Measurements from ENCODE around the gene PRAC2.
A peak's percentile ranks its signal among the peaks of the same experiment; 100 is the strongest.
"Not testable (repeated sequence)": the region's sequence is repeated elsewhere in the genome, so short reads cannot be mapped to it uniquely, and the experiment has no call there.

The PRAC2 gene

DNA sequence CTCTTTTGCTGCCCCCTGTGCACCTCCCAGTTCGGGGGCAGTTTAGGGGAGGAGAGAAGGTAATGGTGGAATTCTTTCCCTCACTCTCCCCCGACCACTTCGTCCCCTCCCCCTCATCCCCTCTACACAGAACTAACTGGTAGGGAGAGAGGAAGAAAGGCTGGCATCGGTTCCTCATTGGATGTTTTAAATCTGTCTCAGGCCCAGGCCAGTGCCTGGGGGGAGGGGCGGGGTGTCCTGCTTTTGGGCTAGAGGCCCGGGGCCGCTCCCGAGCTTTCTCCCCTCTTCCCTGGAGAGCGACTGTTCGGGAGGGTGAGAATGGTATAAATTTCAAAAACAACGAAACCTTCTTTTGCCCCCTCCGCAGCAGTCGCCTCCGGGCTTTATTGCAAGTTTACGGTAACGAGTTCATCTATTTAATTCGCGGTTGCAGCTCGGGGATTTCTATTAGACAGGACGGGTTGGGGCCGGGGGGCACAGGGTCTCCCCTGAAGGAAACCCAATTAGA is at the start of gene PRAC2:
PRAC2 (plus strand) TSS at position 271 of the 508 bp plus-strand sequence. CDS start 1,226 bp downstream, outside the sequence.
- no peak for DNase-seq (ENCODE audit: low read depth)

DNA sequence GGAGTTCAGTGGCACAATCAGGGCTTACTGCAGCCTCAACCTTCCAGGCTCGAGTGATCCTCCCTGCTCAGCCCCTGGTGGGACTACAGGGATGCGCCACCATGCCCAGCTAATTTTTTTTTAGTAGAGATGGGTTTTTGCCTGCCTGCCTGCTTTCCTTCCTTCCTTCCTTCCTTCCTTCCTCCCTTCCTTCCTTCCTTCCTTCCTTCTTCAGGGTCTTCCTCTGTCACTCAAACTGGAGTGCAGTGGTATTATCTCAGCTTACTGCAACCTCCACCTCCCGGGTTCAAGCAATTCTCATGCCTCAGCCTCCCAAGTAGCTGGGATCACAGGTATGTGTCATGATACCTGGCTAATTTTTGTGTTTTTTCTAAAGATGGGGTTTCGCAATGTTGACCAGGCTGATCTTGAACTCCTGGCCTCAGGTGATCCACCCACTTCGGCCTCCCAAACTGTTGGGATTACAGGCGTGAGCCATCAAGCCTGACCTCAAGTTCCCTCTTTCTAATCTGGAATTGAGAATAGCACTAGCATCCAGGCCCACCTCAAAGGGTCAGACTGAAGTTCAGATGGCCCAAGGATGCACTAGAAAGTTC is 45.9 kb upstream of the PRAC2 start:
- DNase-seq (ENCODE audit: low read depth) = no peak

DNA sequence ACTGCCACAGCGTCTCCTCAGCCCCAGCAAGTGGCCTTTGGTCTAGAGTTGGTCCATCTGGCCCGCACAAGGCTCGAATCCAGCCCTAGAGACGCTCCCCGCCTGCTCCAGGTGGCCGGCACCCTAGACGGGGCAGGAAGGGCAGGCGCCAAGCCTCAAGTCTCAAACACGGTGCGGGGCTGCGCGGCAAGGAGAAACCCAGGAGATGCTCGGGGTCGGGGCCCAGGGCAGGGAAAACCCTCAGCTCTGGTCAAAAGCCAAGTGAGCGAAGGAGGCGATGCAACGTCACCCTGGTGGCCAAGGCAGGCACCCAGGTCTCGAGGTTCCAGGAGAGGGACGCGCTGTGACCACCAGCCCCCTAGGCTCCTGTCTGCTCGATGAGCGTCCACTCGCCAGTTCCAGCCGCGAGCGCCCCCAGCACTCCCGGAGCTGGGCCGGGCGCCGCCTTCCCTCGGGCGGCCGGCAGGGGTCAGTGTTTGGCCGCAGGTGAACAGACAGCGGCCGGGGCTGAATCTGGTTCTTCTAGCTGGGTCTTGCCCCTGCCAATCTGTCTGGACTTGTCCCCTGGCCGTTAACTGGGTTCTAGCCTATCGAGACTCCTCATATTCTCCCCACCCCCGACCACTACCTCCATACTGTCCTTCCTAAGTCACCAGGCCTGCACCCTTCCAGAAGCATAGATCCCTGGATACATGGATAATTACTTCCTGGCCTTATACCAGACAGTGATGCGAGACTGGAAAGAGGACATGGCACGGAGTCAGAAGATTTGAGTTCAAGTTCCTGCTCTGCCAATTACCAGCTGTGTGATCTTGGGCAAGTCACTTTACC is 44.6 kb upstream of the PRAC2 start:
- DNase-seq (ENCODE audit: low read depth) = peak; percentile 20

DNA sequence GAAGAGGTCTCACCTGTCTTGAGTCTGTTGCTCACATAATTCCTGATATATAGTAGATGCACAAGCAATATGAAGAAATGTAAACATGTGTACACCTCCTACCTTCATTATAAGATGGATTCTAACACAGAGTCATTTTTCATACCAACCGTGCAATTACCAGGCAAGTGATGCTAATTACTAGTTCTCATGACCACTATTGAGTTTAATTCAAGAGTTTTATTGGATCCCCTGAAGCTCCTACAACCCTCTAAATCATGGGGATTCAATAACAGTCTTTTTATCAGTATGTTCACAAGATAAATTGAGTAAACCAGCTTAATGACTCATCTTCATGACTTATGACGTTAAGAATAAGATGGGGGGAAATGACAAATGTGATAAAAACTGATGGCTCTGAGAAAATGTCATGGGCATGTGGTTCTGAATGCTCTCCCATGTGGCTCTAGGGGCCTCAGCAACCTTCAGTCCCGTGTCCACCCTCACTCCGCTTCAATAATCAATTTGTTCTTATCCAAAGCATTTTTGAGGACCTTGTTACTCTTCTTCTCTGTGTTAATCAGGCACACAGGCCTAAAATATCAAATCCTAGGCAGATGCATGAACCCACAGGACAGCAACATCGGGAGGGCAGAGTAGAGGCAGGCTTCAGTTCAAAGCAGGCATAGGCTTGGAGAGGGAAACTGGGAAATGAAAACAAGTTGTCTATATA is 43.4 kb upstream of the PRAC2 start:
- DNase-seq (ENCODE audit: low read depth) = no peak

DNA sequence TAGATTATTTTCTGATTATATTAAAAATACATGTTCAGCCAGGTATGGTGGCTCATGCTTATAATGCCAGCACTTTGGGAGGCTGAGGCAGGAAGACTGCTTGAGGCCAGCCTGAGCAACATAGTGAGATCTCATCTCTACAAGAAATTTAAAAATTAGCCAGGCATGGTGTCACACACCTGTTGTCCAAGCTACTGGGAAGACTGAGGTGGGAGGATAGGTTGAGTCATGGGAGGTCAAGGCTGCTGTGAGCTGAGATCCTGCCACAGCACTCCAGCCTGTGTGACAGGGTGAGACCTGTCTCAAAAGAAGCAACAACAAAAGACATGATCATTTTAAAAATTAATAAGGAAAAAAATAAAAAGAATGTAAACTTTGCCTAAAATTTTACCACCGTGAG is 41.4 kb upstream of the PRAC2 start:
- DNase-seq (ENCODE audit: low read depth) = no peak

DNA sequence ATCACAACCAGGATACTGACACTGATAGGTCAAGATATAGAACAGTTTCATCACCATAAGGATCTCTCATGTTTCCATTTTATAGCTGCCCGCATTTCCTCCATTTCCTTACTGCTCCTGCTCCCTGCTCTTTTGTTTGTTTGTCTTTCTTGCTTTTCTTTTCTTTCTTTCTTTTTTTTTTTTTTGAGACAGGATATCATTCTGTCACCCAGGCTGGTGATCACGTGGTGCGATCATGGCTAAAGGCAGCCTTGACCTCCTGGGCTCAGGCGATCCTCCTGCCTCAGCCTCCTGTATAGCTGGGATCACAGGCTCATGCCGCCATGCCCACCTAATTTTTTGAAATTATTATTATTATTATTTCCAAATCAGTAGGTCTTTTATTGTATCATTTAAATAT is 32.3 kb upstream of the PRAC2 start:
- DNase-seq (ENCODE audit: low read depth) = no peak

DNA sequence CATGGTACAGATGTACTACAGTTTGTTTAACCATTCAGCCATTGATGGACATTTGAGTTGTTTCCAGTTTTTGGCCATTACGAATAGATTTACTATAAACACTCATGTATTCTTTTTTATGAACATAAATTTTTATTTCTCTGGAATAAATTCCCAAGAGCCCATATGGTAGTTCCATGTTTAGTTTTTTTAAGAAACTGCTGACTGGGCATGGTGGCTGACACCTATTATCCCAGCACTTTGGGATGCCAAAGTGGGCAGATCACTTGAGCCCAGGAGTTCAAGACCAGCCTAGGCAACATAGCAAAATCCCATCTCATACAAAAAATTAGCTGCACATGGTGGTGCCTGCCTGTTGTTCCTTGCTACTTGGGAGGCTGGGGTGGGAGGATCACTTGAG is 30.9 kb upstream of the PRAC2 start:
- no peak for DNase-seq (ENCODE audit: low read depth)

DNA sequence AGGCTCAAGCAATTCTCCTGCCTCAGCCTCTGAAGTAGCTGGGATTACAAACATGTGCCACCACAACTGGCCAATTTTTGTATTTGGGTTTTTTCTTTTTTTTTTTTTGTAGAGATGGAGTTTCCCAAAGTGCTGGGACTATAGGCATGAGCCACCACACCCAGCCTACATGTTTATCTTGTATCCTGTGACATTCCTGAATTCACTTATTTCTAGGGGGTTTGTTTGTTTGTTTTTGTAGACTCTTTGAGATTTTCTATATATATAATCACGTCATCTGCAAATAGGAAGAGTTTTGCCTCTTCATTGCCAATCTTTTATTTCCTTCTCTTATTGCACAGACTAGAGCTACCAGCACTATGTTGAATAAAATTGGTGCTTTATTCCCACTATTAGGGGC is 29.8 kb upstream of the PRAC2 start:
- no peak for DNase-seq (ENCODE audit: low read depth)

DNA sequence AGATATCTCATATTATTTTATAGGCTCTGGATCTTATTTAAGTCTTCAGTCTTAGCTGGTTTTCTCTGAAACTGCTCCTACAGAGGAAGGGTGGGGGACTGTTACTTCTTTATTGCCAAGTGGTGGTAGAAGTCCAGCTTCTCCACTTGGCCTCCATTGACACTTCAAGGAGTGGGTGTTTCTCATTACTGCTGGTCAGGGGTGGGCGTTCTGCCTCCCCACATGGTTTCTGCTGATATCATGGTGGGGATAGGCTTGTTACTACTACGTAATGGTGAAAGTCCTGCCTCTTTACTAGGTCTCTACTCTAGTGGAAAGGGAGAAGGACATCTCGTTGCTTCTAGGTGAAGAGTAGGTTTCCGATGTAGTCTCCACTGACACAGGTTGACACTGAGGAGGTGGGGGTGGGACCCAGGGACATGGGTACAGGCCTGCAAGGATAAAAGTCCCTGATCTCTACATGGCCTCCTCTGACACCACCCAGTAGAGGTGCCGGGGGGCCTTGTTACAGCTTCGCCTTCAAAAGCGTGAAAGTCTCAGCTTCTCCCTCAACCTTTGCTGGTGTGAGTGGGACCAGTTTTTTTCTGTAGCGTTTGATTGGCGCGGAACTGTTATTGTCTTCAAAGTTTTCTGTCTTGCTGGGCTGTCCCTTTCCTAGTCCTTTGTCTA is 21.0 kb upstream of the PRAC2 start:
- DNase-seq (ENCODE audit: low read depth) = no peak

DNA sequence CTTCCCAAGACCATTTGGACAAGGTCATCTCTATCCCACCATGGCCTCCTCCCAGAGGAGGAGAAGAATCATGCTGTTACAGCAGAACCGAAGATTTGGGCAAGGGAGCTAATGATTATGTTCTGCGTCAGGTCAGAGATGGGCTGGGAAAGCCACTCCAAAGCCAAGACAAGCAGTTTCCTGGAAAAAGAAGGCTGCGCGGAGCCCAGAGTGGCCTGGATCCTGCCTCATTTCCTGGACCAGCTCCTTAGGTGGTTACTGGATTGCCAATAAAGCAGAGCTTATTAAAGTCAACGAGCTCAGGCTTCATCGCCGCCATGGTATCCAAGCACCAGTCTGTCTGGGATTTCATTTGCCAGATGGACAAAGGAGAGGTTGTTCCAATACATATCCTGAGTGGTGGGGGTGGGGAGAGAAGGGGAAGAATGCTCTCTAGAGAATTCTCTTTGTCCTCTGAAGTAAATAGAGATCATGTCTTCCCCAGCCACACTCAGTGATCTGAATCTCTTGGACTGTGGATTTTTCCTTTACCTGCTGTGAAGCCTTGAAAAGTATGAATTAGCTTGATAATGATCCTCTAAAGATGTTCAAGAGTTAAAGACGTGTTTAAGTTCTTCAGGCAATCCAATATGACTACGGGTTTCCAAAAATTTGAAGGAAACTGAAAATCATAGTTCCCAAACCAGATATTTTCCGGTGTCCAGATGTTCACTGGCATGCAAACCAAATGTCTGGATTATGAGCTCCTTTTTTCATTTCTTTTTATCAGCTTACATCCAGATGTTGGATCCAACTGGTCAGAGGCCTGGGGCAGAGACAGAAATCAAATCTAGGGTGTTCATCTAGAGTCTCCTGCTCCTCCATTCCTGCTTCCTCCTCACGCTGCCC is 18.4 kb upstream of the PRAC2 start:
- no peak for DNase-seq (ENCODE audit: low read depth)

DNA sequence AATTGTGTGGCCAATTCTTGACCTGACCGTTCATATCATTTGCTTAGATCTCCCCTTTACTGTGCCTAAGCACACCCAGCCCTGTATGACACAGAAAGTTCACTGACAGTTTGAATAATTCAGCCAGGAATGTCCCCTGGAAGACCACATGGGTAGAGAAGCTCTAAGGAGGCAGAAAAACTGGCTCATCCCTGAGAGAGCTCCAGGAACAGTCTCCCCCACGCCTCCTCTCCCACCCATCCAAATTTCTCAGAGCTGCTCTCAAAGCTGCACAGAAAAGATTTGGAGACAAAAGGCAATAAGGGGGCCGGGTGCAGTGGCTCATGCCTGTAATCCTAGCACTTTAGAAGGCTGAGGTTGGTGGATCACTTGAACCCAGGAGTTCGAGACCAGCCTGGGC is 11.9 kb upstream of the PRAC2 start:
- no peak for DNase-seq (ENCODE audit: low read depth)

DNA sequence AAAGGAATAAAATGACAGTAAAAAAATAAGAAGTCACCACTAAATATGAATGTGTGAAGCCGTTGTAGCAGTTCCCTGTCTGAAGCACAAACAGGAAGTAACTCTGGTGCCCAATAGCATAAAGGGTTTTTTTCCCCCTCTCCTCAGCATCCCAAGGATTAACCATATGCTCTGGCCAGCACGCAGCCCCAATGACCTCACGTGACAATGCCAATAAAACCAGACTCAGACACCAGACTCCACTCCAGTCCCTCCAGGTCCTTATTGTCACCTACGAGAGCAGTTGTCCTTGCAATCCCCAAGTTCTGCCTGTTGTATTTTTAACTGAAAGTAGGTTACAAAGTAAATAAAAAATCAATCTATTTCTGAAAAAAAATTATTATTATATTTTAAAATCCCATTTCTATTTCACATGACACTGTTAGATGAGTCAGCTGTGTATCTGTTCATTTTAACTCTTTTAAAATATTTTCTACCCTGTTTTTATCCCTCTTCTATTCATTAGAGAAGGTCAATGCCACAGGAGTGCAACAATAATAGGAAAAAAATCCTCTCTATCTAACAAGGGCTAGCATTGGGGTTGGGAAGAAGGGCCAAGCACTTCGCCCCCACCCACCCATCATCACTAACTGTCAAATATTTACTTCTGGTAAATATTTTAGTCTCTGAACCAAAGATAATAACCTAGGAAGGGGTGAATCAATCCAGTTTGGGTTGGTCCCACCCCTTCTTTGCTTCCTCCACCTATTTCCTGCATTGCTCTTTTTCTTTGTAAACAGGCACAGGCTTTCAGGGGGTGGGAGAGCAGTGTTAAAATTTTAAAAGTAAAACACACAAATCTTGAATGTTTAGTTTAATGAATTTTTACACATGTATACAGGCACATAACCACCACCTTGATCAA is 7.2 kb upstream of the PRAC2 start:
- no peak for DNase-seq (ENCODE audit: low read depth)

DNA sequence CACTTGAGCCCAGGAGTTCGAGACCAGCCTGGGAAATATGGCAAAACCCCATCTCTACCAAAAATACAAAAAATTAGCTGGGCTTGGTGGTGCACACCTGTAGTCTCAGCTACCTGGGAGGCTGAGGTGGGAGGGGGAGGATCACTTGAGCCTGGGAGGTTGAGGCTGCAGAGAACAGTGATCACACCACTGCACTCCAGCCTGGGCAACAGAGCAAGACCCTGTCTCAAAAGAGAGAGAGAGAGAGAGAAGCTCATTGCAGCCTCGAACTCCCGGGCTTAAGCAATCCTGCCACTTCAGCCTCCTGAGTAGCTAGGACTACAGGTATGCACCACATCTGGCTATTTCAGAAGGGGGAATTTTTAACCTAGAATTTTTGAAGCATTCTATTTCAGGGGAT is 6.4 kb upstream of the PRAC2 start:
- not testable (repeated sequence) for DNase-seq (ENCODE audit: low read depth)

DNA sequence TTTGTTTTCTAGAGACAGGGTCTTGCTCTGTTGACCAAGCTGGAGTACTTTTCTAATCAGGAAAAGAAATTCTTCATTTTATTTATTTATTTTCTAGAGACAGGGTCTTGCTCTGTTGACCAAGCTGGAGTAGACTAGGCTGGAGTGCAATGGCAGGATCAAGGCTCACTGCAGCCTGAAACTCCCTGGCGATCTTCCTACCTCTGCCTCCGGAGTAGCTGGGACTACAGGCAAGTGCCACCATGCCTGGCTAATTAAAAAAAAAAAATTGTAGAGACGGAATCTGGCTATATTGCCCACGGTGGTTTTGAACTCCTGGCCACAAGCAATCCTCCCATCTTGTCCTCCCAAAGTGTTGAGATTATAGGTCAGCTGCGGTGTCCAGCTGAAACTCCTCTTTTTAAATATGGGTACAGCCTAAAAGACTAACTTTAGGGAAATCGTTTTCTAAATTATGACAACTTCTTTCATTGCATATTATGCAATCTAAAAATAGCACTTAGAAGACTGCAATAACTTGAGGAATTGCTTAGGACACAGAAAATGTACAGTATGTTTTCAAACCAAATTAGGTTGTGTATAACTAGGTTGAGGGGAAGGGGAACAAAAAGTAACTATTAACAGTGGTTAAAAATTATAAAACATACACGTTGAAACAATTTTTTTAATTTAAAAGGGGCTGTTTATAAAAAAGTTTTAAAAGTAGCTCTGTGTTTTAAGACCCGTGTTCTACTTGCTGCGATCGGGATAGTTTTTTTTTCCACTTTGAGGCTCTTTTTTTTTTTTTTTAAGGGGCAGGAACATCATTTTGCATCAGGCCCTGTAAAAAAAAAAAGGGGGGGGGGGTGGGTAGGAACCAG is 5.4 kb upstream of the PRAC2 start:
- no peak for DNase-seq (ENCODE audit: low read depth)

DNA sequence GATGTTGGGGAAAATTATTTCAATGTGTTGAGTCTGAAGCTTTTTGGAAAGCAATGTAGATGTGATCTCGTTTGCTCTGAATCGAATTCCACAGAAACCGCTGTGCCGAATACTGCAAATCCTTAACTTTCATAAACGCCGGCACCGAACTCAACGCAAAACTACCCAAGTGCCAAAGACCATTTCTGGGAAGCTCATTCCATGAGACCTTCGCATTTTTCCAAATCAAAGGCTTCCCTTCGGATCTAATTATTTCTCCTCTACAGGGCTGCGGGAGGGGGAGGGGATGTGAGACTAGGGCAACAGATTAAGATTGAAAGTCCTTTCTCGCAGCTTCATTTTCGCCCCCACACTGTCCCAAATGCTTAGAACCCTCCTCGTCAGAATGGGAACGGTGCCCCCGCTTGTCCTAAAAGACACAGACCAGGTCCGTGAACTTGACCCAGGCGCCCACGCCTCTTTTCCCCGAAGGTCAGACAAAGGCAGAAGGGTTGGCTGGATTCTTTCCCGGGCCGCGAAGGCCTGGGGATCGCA is 4.7 kb upstream of the PRAC2 start:
- no peak for DNase-seq (ENCODE audit: low read depth)

DNA sequence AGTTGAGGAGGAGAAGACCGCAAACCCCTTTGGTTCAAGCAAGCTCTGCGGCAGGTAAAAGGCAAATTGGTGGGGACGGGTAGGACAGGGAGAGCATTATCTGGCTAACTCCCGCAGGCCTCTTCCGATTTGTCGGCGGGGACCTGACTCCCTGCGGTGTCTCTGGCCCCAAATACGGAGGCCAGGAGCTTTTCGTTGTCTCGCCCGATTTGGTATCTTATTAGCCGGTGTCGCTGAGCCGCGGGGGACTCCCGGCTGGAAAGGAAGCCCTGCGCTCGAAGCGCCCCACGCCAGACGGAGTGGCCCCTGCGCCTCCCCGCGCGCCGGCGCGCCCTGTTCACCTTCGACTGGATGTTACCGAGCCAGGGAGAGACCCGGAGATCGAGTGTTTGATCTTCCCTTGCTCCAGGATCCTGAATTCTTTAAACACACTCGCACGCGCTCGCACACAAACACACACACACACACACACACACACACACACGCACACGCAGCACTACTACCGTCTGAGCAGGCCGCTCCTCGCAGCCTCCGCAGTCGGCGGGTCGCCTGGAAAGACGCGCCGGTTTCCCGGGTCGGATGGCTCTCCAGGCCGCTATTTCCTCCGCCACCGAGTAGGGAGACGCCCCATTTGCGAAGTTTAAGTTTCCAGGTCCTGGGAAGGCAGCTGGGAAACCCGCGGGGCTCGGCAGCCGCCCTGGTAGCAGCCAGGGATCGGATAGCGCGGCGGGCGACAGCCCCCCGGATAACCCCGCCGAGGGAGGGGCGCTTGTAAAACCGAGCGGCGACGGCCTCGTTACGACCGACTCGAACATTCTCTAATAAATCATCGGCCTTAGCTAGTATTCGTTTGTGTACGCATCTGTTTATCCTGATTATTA is 4.0 kb upstream of the PRAC2 start:
- no peak for DNase-seq (ENCODE audit: low read depth)

DNA sequence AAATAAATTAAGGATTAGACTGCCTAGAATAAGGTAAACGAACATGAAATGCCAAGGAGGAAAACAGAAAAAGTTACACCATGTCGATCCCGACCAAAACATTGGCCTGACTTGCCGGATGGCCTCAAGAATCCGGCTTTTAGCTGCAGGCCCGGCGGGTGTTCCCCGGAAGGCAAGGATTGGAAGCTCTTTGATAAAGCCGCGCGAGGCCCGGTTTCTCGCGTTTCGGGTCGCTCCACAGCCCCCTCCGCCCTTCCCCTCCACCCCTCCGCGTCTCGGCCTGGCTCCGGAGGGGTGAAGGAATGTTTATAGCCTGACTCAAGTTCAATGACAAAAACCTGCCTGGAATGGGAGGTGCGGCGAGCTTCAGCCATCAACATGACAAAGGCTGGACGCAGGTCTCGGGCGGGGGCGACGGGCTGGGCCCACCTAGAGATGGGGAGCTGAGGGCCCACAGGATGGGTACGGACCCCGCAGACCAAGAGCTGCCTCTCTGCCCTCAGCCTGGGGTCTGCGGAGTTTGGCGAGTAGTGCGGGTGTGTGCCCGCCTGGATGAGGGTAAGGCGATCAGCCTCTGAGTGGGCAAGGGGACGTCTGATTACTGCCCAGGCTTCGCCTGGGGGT is 3.2 kb upstream of the PRAC2 start:
- no peak for DNase-seq (ENCODE audit: low read depth)

Data from CMK (cell line).